Panc1 (cell line): ENCODE data around the gene NDUFV1. TPM values are rescaled to one million over a fixed set of nuclear protein-coding genes. Genes with fewer than 3 reads are reported as not detected.

ENCODE experiments used
- ATAC-seq: fragments of 200-7000 bp; cut with Tn5 transposase; 2 replicates; pipeline ENCODE4 v1.9.1; 2020; ENCODE audit warnings: mild to moderate bottlenecking, moderate library complexity
- BruUV-seq: library from RNA; stranded (reverse); fragments of 400-500 nt; replicated peaks from 2 replicates; lab custom pipeline; 2021; lab: Mats Ljungman, UMichigan
- CTCF ChIA-PET: fragments of 300-600 bp; sonication (Branson Sonifier 250); formaldehyde crosslinking; loops from one replicate; lab custom pipeline; 2022; ENCODE audit warnings: antibody characterized with exemption; lab: Charles Lee
- POLR2A ChIA-PET: fragments of 300-600 bp; sonication (Branson Sonifier 250); formaldehyde crosslinking; loops from one replicate; lab custom pipeline; 2022; ENCODE audit warnings: antibody characterized with exemption; lab: Charles Lee
- DNase-seq: peaks from one replicate; pipeline ENCODE4 v3.0.0-alpha.2; 2010; ENCODE audit warnings: low read depth, low spot score
- H3K27ac ChIP-seq: 2 replicates; pipeline ENCODE4 v1.5.1; 2011; ENCODE audit warnings: mild to moderate bottlenecking, low read length, inconsistent platforms
- H3K27me3 ChIP-seq: fragments of 200-500 bp; sonication (Bioruptor generic); 2 replicates; pipeline ENCODE4 v1.6.0; 2014; ENCODE audit warnings: low read length, inconsistent platforms; ENCODE audit not compliant: control insufficient read depth, insufficient read depth
- H3K36me3 ChIP-seq: fragments of 200-500 bp; sonication (Bioruptor generic); 2 replicates; pipeline ENCODE4 v1.5.1; 2014; ENCODE audit warnings: inconsistent platforms, mild to moderate bottlenecking, low read length, moderate library complexity; ENCODE audit not compliant: control insufficient read depth, insufficient read depth
- H3K4me1 ChIP-seq: 2 replicates; pipeline ENCODE4 v1.5.1; 2011; ENCODE audit warnings: inconsistent platforms, mild to moderate bottlenecking, low read length, moderate library complexity; ENCODE audit not compliant: control insufficient read depth, insufficient read depth
- H3K4me3 ChIP-seq, 2 experiments: 2 replicates each; pipeline ENCODE4 v1.5.1; 2011 to 2012; ENCODE audit warnings: low read depth in 2 of 2, low read length in 2 of 2, mild to moderate bottlenecking in 2 of 2, inconsistent platforms in 1 of 2, moderate library complexity in 1 of 2
- H3K9me3 ChIP-seq: fragments of 200-500 bp; sonication (Bioruptor generic); 2 replicates; pipeline ENCODE4 v1.5.1; 2014; ENCODE audit warnings: low read depth, mild to moderate bottlenecking, inconsistent platforms, low read length, moderate library complexity; ENCODE audit not compliant: control insufficient read depth, insufficient read depth
- CTCF ChIP-seq: fragments of 450-650 bp; IDR thresholded peaks from 2 replicates; pipeline ENCODE4 v1.5.1; 2017; ENCODE audit warnings: mild to moderate bottlenecking
- POLR2AphosphoS5 ChIP-seq: IDR thresholded peaks from 2 replicates; pipeline ENCODE4 v1.6.1; 2012; ENCODE audit warnings: mild to moderate bottlenecking, low read depth, low read length, moderate library complexity
- REST ChIP-seq, 2 experiments: IDR thresholded peaks; 2 replicates each; pipeline ENCODE4 v1.6.1; 2011 to 2012; ENCODE audit warnings: low read depth in 2 of 2, control low read depth in 1 of 2, low read length in 1 of 2, mild to moderate bottlenecking in 1 of 2, moderate library complexity in 1 of 2; ENCODE audit not compliant: insufficient read depth in 1 of 2
- SIN3A ChIP-seq: IDR thresholded peaks from 2 replicates; pipeline ENCODE4 v1.6.1; 2012; ENCODE audit warnings: low read depth, mild to moderate bottlenecking, low read length, moderate library complexity, borderline replicate concordance; ENCODE audit not compliant: insufficient read depth
- TCF7L2 ChIP-seq: IDR thresholded peaks from 2 replicates; pipeline ENCODE4 v1.6.1; 2011; ENCODE audit warnings: mild to moderate bottlenecking, low read depth, low read length, inconsistent platforms
- in situ Hi-C: cut with HindIII; loops from 2 replicates; pipeline ENCODE4 v1.10.0; 2016; ENCODE audit warnings: low sequenced_read_pairs, low pct_unique_long_range_greater_than_20kb
- intact Hi-C: fragments of 100-400 bp; cut with micrococcal nuclease; formaldehyde crosslinking; loops from one replicate; pipeline ENCODE4 v1.10.0; 2022; ENCODE audit not compliant: unreplicated experiment
- total RNA-seq: library from RNA; stranded (reverse); gene quantifications from one replicate; pipeline ENCODE4 v1.2.1, GENCODE V29; 2021; ENCODE audit not compliant: unreplicated experiment

NDUFV1 gene
- total RNA-seq, 1 experiment from 2014 or later: 281 TPM

GRCh38 chr11:67641338-67642172, 34.8 kb downstream of the NDUFV1 start:
- ChIA-PET CTCF (no interaction called here), POLR2A (no interaction called here)
- DNase-seq: no peak
- Histone ChIP-seq H3K4me3 (no peak overlapping the region), H3K9me3 (no peaks in the 10 kb centered on the region), H3K27me3 (no peaks in the 10 kb centered on the region), H3K4me1 (no peaks in the 10 kb centered on the region), H3K27ac (no peak overlapping the region), H3K36me3 (no peaks in the 10 kb centered on the region)
- BruUV-seq: no TSS peak
- TF ChIP-seq REST (IDR thresholded peaks at IDR 0.05; ENCODE audit: insufficient read depth in 1 of 2, low read depth in 2 of 2, low read length in 1 of 2) (no peak), SIN3A (no peak), CTCF (no peak), POLR2AphosphoS5 (no peak), TCF7L2 (no peak)
- in situ Hi-C loops (no loop called here), intact Hi-C loops (loop anchor here (10.0 kb wide), 1 partner anchor 63 kb away; no protein-coding TSS in a partner anchor)
- ATAC-seq: no peak

GRCh38 chr11:67642173-67643120, 35.7 kb downstream of the NDUFV1 start:
- in situ Hi-C loops: no loop called here
- POLR2A ChIA-PET: no interaction called here
- intact Hi-C loops: loop anchor here (10.0 kb wide), 1 partner anchor 62 kb away; no protein-coding TSS in a partner anchor
- no peaks in the 10 kb centered on the region for H3K36me3 ChIP-seq
- no peaks in the 10 kb centered on the region for H3K9me3 ChIP-seq
- no peak for DNase-seq
- TF ChIP-seq CTCF (no peak), SIN3A (no peak), TCF7L2 (no peak), POLR2AphosphoS5 (no peak)
- no TSS peak for BruUV-seq
- H3K4me3 ChIP-seq: no peak overlapping the region
- CTCF ChIA-PET: interaction anchor here (1.3 kb wide), 1 partner anchor 12 kb away, joined by 3 read pairs; the partner anchor contains the start of gene NUDT8
- H3K4me1 ChIP-seq: no peaks in the 10 kb centered on the region
- no peak overlapping the region for H3K27ac ChIP-seq
- H3K27me3 ChIP-seq: no peaks in the 10 kb centered on the region
- ATAC-seq: no peak
